HK-2 (cell line): Measurements from ENCODE around the gene ADARB1.

ENCODE experiments used
- DNase-seq: peaks from one replicate; pipeline ENCODE4 v3.0.0-alpha.2; 2018; ENCODE audit not compliant: unreplicated experiment

ADARB1 gene

DNA sequence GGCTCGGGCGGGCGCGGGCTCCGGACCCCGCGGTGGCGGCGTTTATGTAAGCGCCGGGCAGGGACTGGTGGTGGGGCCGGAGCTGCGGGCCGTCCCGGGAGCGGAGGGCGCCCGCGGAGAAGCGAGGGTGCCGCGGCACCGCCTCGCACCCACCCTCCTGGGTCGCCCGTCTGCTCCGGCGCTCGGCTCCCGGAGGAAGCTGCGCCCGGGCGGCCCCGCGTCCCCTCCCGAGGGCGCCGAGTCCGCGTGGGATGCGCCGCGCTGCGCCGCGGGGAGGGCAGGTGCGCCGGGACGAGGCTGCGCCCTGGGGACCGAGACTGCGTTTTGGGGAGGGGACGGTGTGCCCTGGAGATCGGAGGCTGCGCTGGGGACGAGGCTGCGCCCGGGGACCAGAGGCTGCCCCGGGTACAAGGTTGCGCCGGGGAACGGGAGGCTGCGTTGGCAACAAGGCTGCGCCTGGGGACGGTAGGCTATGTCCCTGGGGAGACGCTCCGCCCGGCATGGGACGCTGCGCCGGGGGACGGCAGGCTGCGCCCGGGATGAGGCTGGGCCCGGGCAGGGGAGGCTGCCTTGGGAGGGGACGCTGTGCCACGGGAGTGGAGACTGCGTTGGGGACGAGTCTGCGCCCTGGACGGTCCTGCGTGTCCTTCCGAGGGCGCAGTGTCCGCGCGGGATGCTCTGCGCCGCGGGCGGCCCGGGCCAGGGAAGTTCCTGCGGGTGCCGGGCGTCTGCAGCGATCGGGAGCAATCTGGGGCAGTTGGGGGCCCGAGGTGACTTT, 627 bp downstream of the ADARB1 start:
- peak; percentile 22 for DNase-seq

DNA sequence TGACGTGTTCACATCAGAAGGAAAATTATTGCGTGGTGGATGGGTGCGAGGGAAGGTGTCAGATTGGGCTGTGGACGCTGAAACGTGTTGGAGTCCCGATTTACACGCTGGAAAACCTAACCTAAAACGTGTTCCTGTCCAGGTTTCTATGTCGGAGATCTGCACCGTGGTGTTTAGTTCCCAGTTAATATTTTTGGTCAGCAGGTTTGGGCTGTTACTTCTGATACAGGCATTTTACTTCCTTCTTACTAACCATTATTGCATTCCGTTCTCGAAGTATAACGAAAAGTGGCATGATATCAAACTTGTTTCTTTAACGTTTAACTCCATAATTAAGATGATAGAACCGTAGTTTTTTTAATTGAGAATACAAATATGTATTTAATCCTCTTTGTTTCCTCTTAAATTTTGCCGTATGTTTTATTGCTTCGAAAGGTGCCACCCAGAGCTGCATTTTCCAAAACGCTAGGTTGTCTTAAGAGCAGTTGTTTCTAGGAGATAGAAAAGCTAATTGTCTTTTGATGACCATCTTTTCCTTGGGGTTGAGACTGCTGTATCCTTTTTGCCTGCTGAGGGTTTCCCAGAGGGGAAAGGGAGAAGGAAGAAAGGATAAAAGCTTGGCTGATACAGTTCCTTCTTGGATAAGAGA, 1.3 kb downstream of the ADARB1 start:
- DNase-seq = no peak

GRCh38 chr21:45076245-45076711, 1.9 kb downstream of the ADARB1 start:
- DNase-seq = no peak

- DNase-seq = no peak
Measured at GRCh38 chr21:45078371-45078770, 4.0 kb downstream of the ADARB1 start.

DNA sequence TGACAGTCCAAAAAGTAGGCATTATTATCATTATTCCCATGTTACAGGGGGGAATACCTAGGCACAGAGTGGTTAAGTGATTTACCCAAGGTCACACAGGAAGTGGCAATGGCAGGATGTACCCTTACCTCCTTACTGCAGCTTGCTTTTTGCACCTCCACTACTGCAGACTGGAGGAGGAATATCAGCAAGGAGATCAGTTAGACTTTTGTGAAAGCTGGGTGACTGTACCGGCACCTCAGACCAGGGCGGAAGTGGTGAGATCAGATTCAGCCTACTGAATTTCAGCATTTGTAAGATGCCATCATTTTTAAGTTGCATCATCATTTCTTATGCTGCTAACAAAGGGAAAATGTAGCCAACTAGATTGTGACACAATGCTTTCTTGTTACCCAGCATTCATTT, 4.5 kb downstream of the ADARB1 start:
- no peak for DNase-seq

GRCh38 chr21:45079351-45079750, 5.0 kb downstream of the ADARB1 start:
- no peak for DNase-seq

- DNase-seq = no peak
Measured at GRCh38 chr21:45080232-45080631, 5.9 kb downstream of the ADARB1 start.

- no peak for DNase-seq
Measured at GRCh38 chr21:45080639-45081414, 6.4 kb downstream of the ADARB1 start.

DNA sequence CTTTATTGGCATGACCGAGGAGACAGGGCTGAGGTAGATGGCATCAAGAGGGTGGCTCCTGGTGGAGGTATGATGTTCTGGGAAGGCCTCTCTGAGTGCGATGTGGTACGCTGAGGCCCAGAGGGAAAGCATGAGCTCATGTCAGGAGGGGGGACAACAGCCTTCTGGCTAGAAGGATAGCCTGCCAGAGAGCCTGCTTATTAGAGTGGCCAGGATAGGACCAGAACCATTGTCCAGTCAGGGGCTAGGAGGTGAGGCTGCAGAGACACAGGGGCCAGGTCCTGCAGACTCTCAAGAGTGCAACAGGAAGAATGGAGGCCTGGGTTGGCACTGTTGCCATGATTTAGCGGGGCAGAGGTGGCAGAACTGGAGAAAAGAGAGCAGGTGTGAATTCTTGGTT, 7.3 kb downstream of the ADARB1 start:
- DNase-seq = no peak

- no peak for DNase-seq
Measured at GRCh38 chr21:45082736-45083135, 8.4 kb downstream of the ADARB1 start.

DNA sequence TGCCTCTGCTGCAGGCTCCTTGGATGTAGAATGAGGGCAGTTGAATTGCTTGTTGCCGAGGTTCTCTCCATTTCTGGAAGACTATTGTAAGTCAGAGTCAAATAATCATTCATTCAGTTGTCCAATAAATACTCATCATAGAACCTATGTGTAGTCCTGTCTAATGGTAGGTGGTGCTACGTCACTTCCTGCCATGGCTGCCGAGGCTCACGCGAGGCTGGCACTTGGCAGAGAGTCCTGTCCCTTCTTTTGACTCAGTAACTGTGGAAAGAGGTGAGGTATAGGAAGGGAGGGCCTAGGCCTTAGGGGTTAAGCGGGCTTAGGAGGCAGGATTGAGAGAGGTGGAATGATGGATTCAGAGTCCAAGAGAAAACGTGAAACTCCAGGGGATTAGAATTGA, 9.7 kb downstream of the ADARB1 start:
- no peak for DNase-seq

DNA sequence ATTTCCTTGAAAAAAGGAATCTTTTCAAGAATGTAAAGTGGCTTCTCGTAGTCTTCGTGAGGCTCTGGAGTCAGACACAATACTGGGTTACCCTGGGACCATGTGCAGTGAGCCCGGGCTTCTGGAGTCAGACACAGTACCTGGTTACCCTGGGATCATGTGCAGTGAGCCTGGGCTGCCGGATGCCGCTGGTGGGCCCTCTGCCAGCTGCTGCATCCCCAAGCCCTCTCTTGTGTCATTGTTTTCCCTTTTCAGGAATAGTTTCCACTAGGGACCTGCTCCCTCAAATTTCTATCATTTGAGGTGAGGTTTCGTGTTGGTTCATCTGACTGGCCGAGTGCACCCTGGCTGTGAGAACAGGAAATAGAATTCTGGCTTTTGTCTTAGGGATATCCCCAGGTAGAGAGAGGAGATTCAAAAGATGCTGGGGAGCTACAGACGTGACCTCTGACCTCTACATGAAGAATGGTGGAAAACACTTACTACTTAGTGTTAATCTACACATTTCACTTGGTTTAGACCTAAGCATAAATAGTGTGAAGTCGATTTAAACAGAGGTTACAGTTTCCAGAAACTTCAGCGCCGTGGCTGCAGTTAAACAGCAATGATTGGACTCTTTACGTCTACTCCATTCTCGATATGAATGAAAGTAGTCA, 10.6 kb downstream of the ADARB1 start:
- DNase-seq = no peak

DNA sequence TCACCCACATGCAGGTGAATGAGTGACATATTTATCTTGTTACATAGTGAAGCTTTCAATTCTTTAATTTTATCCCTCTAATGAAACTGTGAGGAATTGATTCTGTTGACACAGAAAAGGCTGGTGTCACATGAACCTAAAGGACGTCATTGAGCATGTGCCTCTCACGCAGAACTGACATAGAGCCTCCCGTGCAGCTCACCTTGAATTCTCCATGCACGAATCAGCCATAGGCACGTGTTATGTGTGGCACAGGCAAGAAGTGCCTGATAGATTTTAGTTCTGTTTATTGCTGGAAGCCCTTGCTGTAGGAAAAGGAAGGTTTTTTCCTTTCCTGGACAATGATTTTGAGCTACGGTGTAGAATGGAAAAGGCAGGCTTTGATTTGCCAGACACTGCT, 11.3 kb downstream of the ADARB1 start:
- DNase-seq = no peak

- DNase-seq = no peak
Measured at GRCh38 chr21:45086337-45086958, 12.1 kb downstream of the ADARB1 start.

GRCh38 chr21:45087022-45087823, 12.8 kb downstream of the ADARB1 start:
- DNase-seq = no peak

GRCh38 chr21:45088116-45088515, 13.7 kb downstream of the ADARB1 start:
- DNase-seq = no peak

DNA sequence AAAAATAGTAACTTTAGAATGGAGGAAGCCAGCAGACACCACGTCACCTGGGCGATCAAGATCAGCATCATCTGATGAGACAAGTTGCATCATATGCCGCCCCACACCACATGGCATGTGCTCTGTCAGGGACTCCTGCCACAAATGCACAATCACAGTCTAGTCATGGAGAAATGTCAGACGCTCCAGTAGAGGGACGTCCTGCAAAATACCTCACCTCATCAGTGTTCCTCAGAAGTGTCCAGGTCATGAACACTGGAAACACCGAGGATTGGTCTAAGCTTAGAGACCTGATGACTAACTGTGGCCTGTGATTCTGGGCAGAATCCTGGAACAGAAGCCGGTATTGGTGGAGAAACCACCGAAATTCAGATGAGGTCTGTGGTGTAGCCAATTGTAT, 14.3 kb downstream of the ADARB1 start:
- DNase-seq = no peak

DNA sequence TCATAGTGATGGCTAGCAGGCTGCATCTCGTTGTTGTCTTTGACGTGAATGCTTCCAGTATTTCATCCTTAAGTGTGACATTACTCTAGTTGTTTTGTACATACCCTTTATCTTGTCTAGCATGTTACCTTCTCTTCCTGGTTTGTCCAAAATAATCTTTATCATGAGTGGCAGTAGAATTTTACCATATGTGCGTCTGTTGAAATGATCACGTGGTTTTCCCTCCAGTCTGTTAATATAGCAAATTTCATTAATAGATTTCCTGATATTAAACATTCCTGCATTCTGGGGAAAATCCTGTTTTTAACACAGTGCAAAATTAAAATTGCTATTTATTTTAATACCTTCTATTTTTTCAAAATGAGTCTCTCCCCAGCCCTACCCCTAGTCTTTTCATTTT, 15.6 kb downstream of the ADARB1 start:
- no peak for DNase-seq

GRCh38 chr21:45090966-45091365, 16.6 kb downstream of the ADARB1 start:
- no peak for DNase-seq

- no peak for DNase-seq
Measured at GRCh38 chr21:45091550-45092322, 17.4 kb downstream of the ADARB1 start.
